ENCODE results near the gene KIAA1210.
"Not testable (repeated sequence)": the region's sequence is repeated elsewhere in the genome, so short reads cannot be mapped to it uniquely, and the experiment has no call there.

The KIAA1210 gene

GRCh38 chrX:119042040-119042439, 85.6 kb downstream of the KIAA1210 start:
- DNase-seq, result no peak
- intact Hi-C loops (cut with DNase I), result no loop called here

- DNase-seq, result no peak
- intact Hi-C loops (cut with DNase I), result no loop called here
These were observed 86.4 kb downstream of the KIAA1210 start for GRCh38 chrX:119041175-119041574.

- no peak for DNase-seq
- intact Hi-C loops (cut with DNase I), result no loop called here
These were observed 87.2 kb downstream of the KIAA1210 start for GRCh38 chrX:119040432-119040831.

GRCh38 chrX:119036107-119037029, 91.2 kb downstream of the KIAA1210 start:
- DNase-seq, result no peak
- intact Hi-C loops (cut with DNase I), result no loop called here

- no peak for DNase-seq
- intact Hi-C loops (cut with DNase I), result no loop called here
These were observed 96.6 kb downstream of the KIAA1210 start for GRCh38 chrX:119030990-119031389.

- intact Hi-C loops (cut with DNase I), result not testable (repeated sequence)
- DNase-seq, result peak in 1 of 10 donors; percentile 71
These were observed 98.0 kb downstream of the KIAA1210 start for GRCh38 chrX:119029656-119030055.

GRCh38 chrX:119028733-119029330, 98.8 kb downstream of the KIAA1210 start:
- intact Hi-C loops (cut with DNase I), result no loop called here
- DNase-seq, result no peak

All from posterior cingulate gyrus (tissue), 11 donors.